ENCODE results near the gene KRT74. TPM values are rescaled to one million over a fixed set of nuclear protein-coding genes. Genes with fewer than 3 reads are reported as not detected.

KRT74 gene
- total RNA-seq, 1 experiment from 2014 or later, result not detected

DNA sequence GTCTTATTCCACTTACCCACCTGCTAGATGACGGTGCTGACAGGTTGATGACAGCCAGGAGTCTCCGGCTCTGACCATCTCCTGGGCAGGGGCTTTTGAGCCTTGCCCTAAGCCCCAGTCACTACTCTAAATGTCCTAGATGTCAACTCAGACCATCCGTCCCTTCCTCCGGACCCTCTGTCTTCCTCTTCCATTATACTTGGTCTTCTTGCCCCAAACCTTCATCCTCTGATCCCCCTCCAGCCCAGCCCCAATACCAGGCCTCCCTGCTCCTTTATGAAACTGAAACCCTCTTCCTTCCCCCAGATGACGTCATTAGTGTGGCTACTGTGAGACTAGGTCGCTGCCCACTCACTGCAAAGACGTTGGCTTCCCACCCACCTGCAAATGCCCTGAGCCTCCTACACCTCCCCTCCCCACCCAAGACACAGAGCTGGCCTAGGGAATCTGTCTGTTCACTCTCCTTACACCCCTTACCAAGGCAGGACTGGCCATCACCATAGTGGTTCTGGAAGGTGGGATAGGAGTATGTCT is 30.8 kb downstream of the KRT74 start:
- ChIA-PET CTCF (no interaction called here), POLR2A (ENCODE audit: unreplicated experiment) (no interaction called here)
- DNase-seq, result no peak
- no TSS peak for BruUV-seq (replicated peaks)
- TF ChIP-seq EZH2 (IDR thresholded peaks at IDR 0.05; ENCODE audit: low read depth), result no peak
- TF ChIP-seq CTCF (conservative IDR thresholded peaks at IDR 0.05), result no peak
- no peak overlapping the region for H2AFZ ChIP-seq
- H3K27ac ChIP-seq, result no peak overlapping the region
- H4K20me1 ChIP-seq (ENCODE audit: insufficient read depth), result no peaks in the 10 kb centered on the region
- H3K9me3 ChIP-seq (ENCODE audit: insufficient read depth, low read depth), result no peaks in the 10 kb centered on the region
- intact Hi-C loops (cut with micrococcal nuclease; ENCODE audit: unreplicated experiment), result no loop called here
- no peaks in the 10 kb centered on the region for H3K27me3 ChIP-seq (ENCODE audit: insufficient read depth, low read depth)
- H3K4me3 ChIP-seq, result no peak overlapping the region
- peaks cover 22% of the 10 kb centered on the region for H3K4me1 ChIP-seq (replicated peaks; ENCODE audit: insufficient read depth)
- no peaks in the 10 kb centered on the region for H3K9me2 ChIP-seq (ENCODE audit: insufficient read depth)
- no peaks in the 10 kb centered on the region for H3K79me2 ChIP-seq (ENCODE audit: low read depth)
- no peaks in the 10 kb centered on the region for H3K36me3 ChIP-seq (ENCODE audit: low read depth)
- H3K4me2 ChIP-seq, result no peak overlapping the region
- peaks cover 7% of the 10 kb centered on the region; the same call in 1 of the 2 replicates for H3F3A ChIP-seq (ENCODE audit: insufficient read depth, low read depth)

DNA sequence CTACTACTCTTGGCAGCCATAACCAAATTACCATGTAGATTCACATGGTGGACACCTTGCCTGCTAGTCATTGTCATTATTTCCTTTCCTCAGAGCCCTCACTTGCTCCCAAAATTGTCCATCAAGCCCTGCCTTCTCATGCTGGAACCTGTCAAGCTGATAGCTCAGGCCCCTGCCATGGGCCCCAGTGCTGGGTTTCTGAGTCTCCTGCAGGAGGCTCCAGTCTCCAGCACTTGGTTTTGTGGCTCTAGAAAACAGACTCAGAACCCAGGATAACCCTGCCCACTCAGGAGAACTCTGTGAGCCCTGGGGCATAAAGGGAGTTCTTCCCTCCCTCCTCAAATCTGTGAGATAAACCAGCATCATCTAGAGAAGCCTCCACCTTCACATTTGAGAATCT is 31.5 kb downstream of the KRT74 start:
- H3K9me3 ChIP-seq (ENCODE audit: insufficient read depth, low read depth), result no peaks in the 10 kb centered on the region
- H3K4me1 ChIP-seq (replicated peaks; ENCODE audit: insufficient read depth), result peaks cover 22% of the 10 kb centered on the region
- peaks cover 7% of the 10 kb centered on the region; the same call in 1 of the 2 replicates for H3F3A ChIP-seq (ENCODE audit: insufficient read depth, low read depth)
- H4K20me1 ChIP-seq (ENCODE audit: insufficient read depth), result no peaks in the 10 kb centered on the region
- H3K36me3 ChIP-seq (ENCODE audit: low read depth), result no peaks in the 10 kb centered on the region
- BruUV-seq (replicated peaks), result no TSS peak
- POLR2A ChIA-PET (ENCODE audit: unreplicated experiment), result no interaction called here
- H3K79me2 ChIP-seq (ENCODE audit: low read depth), result no peaks in the 10 kb centered on the region
- H3K9me2 ChIP-seq (ENCODE audit: insufficient read depth), result no peaks in the 10 kb centered on the region
- CTCF ChIA-PET, result no interaction called here
- intact Hi-C loops (cut with micrococcal nuclease; ENCODE audit: unreplicated experiment), result no loop called here
- H3K4me2 ChIP-seq, result no peak overlapping the region
- H3K4me3 ChIP-seq, result no peak overlapping the region
- H2AFZ ChIP-seq, result no peak overlapping the region
- H3K27me3 ChIP-seq (ENCODE audit: insufficient read depth, low read depth), result no peaks in the 10 kb centered on the region
- TF ChIP-seq CTCF (conservative IDR thresholded peaks at IDR 0.05) (no peak), EZH2 (IDR thresholded peaks at IDR 0.05; ENCODE audit: low read depth) (no peak)
- no peak overlapping the region for H3K27ac ChIP-seq
- no peak for DNase-seq

DNA sequence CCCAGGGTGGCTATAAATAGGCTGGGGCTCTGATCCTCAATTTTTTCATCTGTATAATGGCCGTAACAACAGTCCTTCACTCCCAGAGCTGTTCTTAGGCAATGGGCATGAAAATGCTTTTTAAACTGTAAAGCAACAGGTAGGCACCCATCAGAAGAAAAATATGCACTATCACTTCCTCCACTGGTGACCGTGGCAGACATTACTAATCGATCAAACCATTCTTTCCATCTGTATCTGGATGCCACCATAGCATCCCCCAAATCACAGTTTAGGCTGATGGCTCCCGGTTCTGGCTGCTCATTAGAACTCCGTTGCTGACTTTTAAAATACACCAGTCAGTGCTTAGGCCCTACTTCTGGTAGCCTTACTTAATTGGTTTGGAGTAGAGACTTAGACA is 31.9 kb downstream of the KRT74 start:
- Histone ChIP-seq H2AFZ (no peak overlapping the region), H3K9me3 (ENCODE audit: insufficient read depth, low read depth) (no peaks in the 10 kb centered on the region), H3K9me2 (ENCODE audit: insufficient read depth) (no peaks in the 10 kb centered on the region), H3K79me2 (ENCODE audit: low read depth) (no peaks in the 10 kb centered on the region), H3K27me3 (ENCODE audit: insufficient read depth, low read depth) (no peaks in the 10 kb centered on the region), H3K27ac (no peak overlapping the region), H3K4me3 (no peak overlapping the region), H4K20me1 (ENCODE audit: insufficient read depth) (no peaks in the 10 kb centered on the region), H3F3A (ENCODE audit: insufficient read depth, low read depth) (peaks cover 7% of the 10 kb centered on the region; the same call in 1 of the 2 replicates), H3K4me2 (no peak overlapping the region), H3K4me1 (replicated peaks; ENCODE audit: insufficient read depth) (peaks cover 22% of the 10 kb centered on the region), H3K36me3 (ENCODE audit: low read depth) (no peaks in the 10 kb centered on the region)
- TF ChIP-seq EZH2 (IDR thresholded peaks at IDR 0.05; ENCODE audit: low read depth), result no peak
- no peak for TF ChIP-seq CTCF (conservative IDR thresholded peaks at IDR 0.05)
- POLR2A ChIA-PET (ENCODE audit: unreplicated experiment), result no interaction called here
- intact Hi-C loops (cut with micrococcal nuclease; ENCODE audit: unreplicated experiment), result no loop called here
- CTCF ChIA-PET, result no interaction called here
- BruUV-seq (replicated peaks), result no TSS peak
- no peak for DNase-seq

Measured in PC-9 (cell line).